Neural cell (in vitro differentiated cells): ENCODE measurements around the gene PTHLH.

Experiments
- EZH2 ChIP-seq: fragments of 200-600, 300-800 bp; shearing (Covaris generic), sonication (generic); IDR thresholded peaks from 2 replicates; pipeline ENCODE4 v1.6.1; 2014; ENCODE audit warnings: antibody characterized with exemption, low read length, borderline replicate concordance, mild to moderate bottlenecking; ENCODE audit not compliant: insufficient read depth, poor library complexity, severe bottlenecking
- POLR2AphosphoS5 ChIP-seq: IDR thresholded peaks from 2 replicates; pipeline ENCODE4 v1.6.1; 2012
- SMC3 ChIP-seq: fragments of 450-650 bp; conservative IDR thresholded peaks from 2 replicates; pipeline ENCODE4 v1.6.1; 2014; ENCODE audit warnings: antibody characterized with exemption, mild to moderate bottlenecking, moderate library complexity; ENCODE audit not compliant: poor library complexity
- TAF1 ChIP-seq: IDR thresholded peaks from 2 replicates; pipeline ENCODE4 v1.6.1; 2012; ENCODE audit warnings: low read depth
- TF ChIP-seq, protein P1 (sequence below): fragments of 450-650 bp; IDR thresholded peaks from 2 replicates; pipeline ENCODE4 v1.5.1; 2014; ENCODE audit warnings: antibody characterized with exemption, mild to moderate bottlenecking, moderate library complexity; ENCODE audit not compliant: poor library complexity, severe bottlenecking
- TF ChIP-seq, protein P2 (sequence below): IDR thresholded peaks from 2 replicates; pipeline ENCODE4 v1.6.1; 2012; ENCODE audit warnings: borderline replicate concordance

DNA sequence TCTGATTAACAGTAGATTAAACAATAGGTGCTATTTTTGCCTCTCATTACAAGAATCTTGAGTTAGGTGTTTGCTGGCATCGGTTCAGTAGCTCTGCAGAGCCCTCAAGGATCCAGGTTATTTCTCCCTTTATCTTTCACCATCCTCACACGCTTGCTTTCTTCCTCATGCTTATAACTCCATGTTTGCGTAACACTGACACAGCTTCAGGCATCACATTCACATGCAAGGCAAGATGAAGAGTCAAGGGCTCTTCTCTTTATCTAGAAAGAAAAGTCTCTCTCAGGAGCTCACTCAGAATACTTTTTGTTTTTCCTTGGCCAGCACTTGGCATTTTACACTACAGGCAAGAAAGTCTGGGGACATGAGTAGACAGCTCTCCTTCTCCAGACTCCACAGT, 24.2 kb upstream of the PTHLH start:
- TF ChIP-seq EZH2 (no peak), POLR2AphosphoS5 (no peak), TAF1 (no peak), SMC3 (no peak)
- TF ChIP-seq, protein P1, sequence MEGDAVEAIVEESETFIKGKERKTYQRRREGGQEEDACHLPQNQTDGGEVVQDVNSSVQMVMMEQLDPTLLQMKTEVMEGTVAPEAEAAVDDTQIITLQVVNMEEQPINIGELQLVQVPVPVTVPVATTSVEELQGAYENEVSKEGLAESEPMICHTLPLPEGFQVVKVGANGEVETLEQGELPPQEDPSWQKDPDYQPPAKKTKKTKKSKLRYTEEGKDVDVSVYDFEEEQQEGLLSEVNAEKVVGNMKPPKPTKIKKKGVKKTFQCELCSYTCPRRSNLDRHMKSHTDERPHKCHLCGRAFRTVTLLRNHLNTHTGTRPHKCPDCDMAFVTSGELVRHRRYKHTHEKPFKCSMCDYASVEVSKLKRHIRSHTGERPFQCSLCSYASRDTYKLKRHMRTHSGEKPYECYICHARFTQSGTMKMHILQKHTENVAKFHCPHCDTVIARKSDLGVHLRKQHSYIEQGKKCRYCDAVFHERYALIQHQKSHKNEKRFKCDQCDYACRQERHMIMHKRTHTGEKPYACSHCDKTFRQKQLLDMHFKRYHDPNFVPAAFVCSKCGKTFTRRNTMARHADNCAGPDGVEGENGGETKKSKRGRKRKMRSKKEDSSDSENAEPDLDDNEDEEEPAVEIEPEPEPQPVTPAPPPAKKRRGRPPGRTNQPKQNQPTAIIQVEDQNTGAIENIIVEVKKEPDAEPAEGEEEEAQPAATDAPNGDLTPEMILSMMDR, result no peak
- TF ChIP-seq, protein P2, sequence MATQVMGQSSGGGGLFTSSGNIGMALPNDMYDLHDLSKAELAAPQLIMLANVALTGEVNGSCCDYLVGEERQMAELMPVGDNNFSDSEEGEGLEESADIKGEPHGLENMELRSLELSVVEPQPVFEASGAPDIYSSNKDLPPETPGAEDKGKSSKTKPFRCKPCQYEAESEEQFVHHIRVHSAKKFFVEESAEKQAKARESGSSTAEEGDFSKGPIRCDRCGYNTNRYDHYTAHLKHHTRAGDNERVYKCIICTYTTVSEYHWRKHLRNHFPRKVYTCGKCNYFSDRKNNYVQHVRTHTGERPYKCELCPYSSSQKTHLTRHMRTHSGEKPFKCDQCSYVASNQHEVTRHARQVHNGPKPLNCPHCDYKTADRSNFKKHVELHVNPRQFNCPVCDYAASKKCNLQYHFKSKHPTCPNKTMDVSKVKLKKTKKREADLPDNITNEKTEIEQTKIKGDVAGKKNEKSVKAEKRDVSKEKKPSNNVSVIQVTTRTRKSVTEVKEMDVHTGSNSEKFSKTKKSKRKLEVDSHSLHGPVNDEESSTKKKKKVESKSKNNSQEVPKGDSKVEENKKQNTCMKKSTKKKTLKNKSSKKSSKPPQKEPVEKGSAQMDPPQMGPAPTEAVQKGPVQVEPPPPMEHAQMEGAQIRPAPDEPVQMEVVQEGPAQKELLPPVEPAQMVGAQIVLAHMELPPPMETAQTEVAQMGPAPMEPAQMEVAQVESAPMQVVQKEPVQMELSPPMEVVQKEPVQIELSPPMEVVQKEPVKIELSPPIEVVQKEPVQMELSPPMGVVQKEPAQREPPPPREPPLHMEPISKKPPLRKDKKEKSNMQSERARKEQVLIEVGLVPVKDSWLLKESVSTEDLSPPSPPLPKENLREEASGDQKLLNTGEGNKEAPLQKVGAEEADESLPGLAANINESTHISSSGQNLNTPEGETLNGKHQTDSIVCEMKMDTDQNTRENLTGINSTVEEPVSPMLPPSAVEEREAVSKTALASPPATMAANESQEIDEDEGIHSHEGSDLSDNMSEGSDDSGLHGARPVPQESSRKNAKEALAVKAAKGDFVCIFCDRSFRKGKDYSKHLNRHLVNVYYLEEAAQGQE, result no peak
